RPMI7951 (cell line): ENCODE data around the gene CYP3A5. TPM values are rescaled to one million over a fixed set of nuclear protein-coding genes. Genes with fewer than 3 reads are reported as not detected.

Experiments
- DNase-seq: peaks from one replicate; pipeline ENCODE4 v3.0.0-alpha.2; 2012; ENCODE audit warnings: low read depth
- total RNA-seq: library from RNA; depleted of rRNA; stranded (reverse); fragments of >200 nt; shearing (Covaris generic); gene quantifications from 2 replicates; pipeline ENCODE4 v1.2.3, GENCODE V29; 2014; rRNA removed

Gene CYP3A5
- total RNA-seq, 1 experiment from 2014 or later = 0.24 TPM

DNA sequence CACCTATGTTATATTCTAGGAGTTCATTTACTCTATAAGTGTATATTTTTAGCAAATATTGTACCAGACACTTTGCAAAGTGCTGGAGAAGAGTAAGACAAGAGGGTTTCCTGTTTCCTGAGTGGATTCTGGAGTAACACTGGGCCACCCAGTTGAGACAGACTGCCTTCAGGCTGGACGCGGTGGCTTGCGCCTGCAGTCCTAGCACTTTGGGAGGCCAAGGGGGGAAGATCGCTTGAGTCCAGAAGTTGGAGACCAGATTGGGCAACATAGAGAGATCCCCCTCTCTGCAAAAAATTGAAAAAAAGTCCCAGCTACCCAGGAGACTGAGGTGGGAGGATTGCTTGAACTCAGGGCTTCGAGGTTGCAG lies 63.8 kb downstream of the CYP3A5 start:
- no peak for DNase-seq

- no peak for DNase-seq
Measured at GRCh38 chr7:99614495-99614894, 65.3 kb downstream of the CYP3A5 start.

DNA sequence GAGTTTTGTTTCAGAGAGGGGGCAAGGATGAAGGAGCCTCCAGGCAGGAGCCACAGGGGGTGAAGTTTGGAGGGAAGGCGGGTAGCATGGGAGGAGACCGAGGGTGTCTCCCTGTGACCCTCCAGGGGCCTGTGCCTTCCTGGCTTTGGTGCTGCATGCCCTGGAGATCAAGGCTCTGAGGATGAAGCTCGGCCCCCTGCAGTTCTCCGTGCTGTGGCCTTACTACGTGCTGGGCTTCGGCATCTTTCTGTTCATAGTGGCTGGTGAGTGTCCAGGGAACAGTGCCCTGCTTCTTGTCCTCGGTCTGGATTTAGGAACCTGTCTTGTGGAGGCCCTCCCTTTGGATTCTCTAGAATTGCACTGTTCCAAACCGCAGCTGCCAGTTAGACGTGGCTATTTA lies 72.2 kb downstream of the CYP3A5 start:
- no peak for DNase-seq

DNA sequence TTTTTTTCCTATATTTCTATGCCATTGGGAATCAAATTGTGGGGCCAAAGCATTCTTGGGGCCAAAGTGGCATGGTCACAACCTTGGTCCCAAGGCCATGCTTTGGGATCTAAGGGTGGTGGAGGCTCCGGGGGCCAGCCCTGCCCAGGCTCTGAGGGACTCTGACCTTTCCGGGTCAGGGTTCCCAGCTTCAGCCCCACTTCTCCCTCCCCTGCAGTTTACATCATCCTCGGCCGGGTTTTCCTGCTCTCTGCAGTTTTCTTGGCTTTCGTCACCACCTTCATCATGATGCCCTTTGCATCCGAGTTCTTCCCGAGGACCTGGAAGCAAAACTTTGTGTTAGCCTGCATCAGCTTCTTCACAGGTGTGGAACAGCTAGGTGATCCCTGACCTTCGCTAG lies 73.3 kb downstream of the CYP3A5 start:
- DNase-seq = no peak

DNA sequence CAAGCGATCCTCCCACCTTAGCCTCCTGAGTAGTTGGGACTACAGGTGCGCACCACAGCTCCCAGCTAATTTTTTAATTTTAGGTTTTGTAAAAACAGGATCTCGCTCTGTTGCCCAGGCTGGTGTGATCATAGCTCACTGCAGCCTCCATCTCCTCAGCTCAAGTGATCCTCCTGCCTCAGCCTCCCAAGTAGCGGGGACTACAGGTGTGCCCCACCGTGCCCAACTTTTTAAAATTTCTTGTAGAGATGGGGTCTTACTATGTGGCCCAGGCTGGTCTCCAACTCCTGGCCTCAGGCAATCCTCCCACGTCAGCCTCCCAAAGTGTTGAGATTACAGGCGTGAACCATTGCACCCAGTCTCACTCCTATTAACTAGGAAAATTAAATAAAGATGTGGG lies 74.3 kb downstream of the CYP3A5 start:
- no peak for DNase-seq

DNA sequence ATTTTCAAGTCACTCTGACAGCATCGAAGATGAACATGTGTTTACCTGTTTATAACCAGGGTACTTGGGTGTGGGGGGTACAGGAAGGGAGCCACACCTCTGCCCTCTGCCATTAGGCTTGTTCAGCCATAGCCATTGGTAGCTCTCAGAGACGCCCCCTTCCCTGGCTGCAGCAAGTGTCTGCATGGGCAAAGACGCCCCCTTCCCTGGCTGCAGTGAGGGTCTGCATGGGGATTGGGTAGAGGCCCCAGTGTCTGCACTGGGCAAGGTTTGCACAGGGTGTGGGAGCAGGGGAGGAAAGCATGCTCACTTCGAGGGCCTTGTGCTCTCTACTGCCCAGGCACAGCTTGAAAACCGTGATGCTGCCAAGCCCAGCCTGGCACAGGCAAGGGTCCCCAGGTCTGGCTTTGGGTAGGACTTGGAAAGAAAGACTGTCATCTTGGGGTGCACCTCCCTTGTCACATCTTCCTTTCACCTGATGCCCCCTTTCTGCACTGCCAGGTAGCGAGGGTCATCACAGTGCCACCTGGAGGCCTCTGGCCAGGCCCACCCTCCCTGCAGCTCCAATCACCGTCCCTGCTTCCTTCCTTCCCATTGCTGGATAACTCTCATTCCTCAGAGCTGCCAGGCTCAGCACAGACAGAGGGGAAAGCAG lies 78.0 kb downstream of the CYP3A5 start:
- no peak for DNase-seq

- DNase-seq = no peak
Measured at GRCh38 chr7:99599836-99600235, 80.0 kb downstream of the CYP3A5 start.

Other genes starting within 250 kb of the CYP3A5 start
- gene PTCD1, start 241.2 kb downstream of the CYP3A5 start, total RNA-seq = 4.4 and 4.9 TPM in 2 replicates
- gene CPSF4, start 241.1 kb downstream of the CYP3A5 start, total RNA-seq = 21.7 and 22.6 TPM in 2 replicates
- gene ATP5MF, start 213.8 kb downstream of the CYP3A5 start, total RNA-seq = 2,749 and 4,266 TPM in 2 replicates
- gene ZNF789, start 207.1 kb downstream of the CYP3A5 start, total RNA-seq = 7.2 and 7.7 TPM in 2 replicates
- gene ZNF394, start 179.7 kb downstream of the CYP3A5 start, total RNA-seq = 15.9 and 19.2 TPM in 2 replicates
- 12.7 and 15.4 TPM in 2 replicates for gene ZKSCAN5, start 175.3 kb downstream of the CYP3A5 start, total RNA-seq
- gene FAM200A, start 127.9 kb downstream of the CYP3A5 start, total RNA-seq = 9.5 and 10.8 TPM in 2 replicates
- gene ZNF655, start 121.4 kb downstream of the CYP3A5 start, total RNA-seq = 44.4 and 49.5 TPM in 2 replicates
- 0.72 TPM in 1 of 2 replicates, not detected in the other for gene TMEM225B, start 81.7 kb downstream of the CYP3A5 start, total RNA-seq
- 6.1 and 7.9 TPM in 2 replicates for gene ZSCAN25, start 63.0 kb downstream of the CYP3A5 start, total RNA-seq
- gene CYP3A7, start 55.2 kb upstream of the CYP3A5 start, total RNA-seq = not detected in 2 replicates
- not detected in 2 replicates for gene CYP3A4, start 104.2 kb upstream of the CYP3A5 start, total RNA-seq
- not detected in 2 replicates for gene CYP3A43, start 148.0 kb upstream of the CYP3A5 start, total RNA-seq
- 0.39 TPM in 1 of 2 replicates, not detected in the other for gene OR2AE1, start 197.0 kb upstream of the CYP3A5 start, total RNA-seq
- 19.1 and 19.4 TPM in 2 replicates for gene TRIM4, start 239.5 kb upstream of the CYP3A5 start, total RNA-seq
- 0.12 TPM in 1 of 2 replicates, not detected in the other for gene GJC3, start 249.6 kb upstream of the CYP3A5 start, total RNA-seq